Stimulated activated CD4-positive, alpha-beta T cell treated with anti-CD3 and anti-CD28 coated beads, Interleukin-2, amount 100 ng/mL, for 48 hours (primary cell): ENCODE measurements around the gene SLAMF8.

Source experiments
- DNase-seq, 2 donors: peaks; one replicate each; pipeline ENCODE4 v3.0.0-alpha.2; 2020

SLAMF8 gene

DNA sequence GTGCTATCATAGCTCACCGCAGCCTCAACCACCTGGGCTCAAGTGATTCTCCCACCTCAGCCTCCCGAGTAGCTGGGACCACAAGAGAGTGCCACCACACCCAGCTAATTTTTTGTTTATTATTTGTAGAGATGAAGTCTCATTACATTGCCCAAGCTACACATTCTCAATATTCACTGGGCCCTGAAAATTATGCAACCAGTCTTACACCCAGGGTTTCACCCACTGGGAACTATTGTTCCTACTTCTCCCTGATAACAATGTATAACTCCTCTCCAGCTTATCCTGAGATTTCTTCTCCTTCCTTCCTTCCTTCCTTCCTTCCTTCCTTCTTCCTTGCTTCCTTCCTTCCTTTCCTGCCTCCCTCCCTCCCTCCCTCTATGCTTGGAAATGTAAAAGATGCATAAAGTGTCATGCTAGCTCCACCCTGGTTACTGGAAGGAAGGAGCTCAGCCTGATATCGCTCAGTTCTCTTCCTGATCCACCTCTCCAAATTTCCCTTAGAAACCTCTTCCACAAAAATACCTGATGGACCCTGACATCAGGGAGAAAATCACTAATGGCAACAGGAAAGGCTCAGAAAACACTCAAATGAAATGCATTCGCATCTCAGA is 47.0 kb downstream of the SLAMF8 start:
- DNase-seq = no peak

GRCh38 chr1:159877695-159878444 is 51.2 kb downstream of the SLAMF8 start:
- DNase-seq = no peak

- DNase-seq = no peak
These were observed 52.5 kb downstream of the SLAMF8 start for GRCh38 chr1:159879136-159879535.

GRCh38 chr1:159879977-159880376 is 53.3 kb downstream of the SLAMF8 start:
- no peak for DNase-seq

DNA sequence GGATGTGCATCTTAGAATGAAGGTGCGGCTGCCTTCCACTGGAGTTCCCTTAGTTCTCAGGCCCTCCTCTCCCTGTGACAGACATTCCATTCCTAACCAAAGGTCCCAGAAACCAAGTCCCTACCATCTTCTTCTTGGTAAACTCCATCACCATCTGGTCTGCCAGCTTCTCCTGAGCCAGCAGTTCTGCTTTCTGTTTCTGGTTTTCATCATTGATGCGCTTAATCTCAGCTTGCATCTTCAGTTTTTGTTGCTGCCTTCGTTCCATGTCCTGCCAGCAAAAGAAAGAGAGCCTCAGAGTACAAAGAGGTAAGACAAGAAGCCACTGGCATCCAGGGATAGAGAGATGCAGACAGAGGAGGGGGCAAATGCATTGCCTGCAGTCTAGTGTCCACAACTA is 53.8 kb downstream of the SLAMF8 start:
- no peak for DNase-seq

- no peak for DNase-seq
These were observed 55.2 kb downstream of the SLAMF8 start for GRCh38 chr1:159881622-159882526.

GRCh38 chr1:159882527-159882862 is 55.8 kb downstream of the SLAMF8 start:
- DNase-seq = no peak

GRCh38 chr1:159883134-159883533 is 56.5 kb downstream of the SLAMF8 start:
- DNase-seq = no peak

GRCh38 chr1:159884296-159884695 is 57.6 kb downstream of the SLAMF8 start:
- DNase-seq = no peak
